Measurements from ENCODE around the gene LSAMP. TPM values are rescaled to one million over a fixed set of nuclear protein-coding genes. Genes with fewer than 3 reads are reported as not detected.

The LSAMP gene
- total RNA-seq, 1 experiment from 2014 or later: 0.90 TPM

DNA sequence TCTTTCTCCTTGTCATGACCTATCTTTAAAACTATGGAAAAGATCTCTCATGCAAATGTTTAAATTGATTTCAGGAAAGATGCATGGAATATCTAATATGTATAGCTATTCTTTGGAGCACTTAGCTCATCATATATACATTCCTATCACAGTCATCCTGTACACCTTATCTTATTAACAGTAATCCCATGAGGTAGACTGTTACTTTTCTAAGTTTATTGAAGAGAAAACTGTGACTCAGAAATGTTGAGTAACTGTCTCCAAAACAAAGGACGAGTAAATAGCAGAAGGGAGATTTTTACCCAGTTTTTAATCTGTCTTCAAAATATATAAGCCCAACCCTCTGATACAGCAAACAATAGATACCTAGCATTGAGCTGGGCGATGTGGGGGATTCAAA, 513.7 kb downstream of the LSAMP start:
- H4K5ac ChIP-seq (ENCODE audit: insufficient read length, low read depth, low read length): no peak overlapping the region
- no peak overlapping the region for H3K23ac ChIP-seq (ENCODE audit: insufficient read length, low read depth, low read length)
- no peak overlapping the region for H3K4me2 ChIP-seq (ENCODE audit: insufficient read depth, insufficient read length, low read length)
- no peaks in the 10 kb centered on the region for H4K20me1 ChIP-seq (ENCODE audit: control insufficient read depth, insufficient read depth, insufficient read length)
- WGBS (ENCODE audit: extremely low coverage, insufficient read length, low lambda C conversion rate): no CpG with 5 or more reads among the region's 2 CpGs
- TF ChIP-seq, protein P1, sequence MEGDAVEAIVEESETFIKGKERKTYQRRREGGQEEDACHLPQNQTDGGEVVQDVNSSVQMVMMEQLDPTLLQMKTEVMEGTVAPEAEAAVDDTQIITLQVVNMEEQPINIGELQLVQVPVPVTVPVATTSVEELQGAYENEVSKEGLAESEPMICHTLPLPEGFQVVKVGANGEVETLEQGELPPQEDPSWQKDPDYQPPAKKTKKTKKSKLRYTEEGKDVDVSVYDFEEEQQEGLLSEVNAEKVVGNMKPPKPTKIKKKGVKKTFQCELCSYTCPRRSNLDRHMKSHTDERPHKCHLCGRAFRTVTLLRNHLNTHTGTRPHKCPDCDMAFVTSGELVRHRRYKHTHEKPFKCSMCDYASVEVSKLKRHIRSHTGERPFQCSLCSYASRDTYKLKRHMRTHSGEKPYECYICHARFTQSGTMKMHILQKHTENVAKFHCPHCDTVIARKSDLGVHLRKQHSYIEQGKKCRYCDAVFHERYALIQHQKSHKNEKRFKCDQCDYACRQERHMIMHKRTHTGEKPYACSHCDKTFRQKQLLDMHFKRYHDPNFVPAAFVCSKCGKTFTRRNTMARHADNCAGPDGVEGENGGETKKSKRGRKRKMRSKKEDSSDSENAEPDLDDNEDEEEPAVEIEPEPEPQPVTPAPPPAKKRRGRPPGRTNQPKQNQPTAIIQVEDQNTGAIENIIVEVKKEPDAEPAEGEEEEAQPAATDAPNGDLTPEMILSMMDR (conservative IDR thresholded peaks at IDR 0.05): no peak
- H2BK120ac ChIP-seq (ENCODE audit: low read depth, low read length, poor library complexity, severe bottlenecking): no peak overlapping the region
- no peak overlapping the region for H2BK20ac ChIP-seq (ENCODE audit: low read depth, low read length, poor library complexity, severe bottlenecking)
- DNase-seq: no peak
- no peak overlapping the region for H4K8ac ChIP-seq (replicated peaks; ENCODE audit: insufficient read length, low read depth, low read length)
- no peak overlapping the region for H3K18ac ChIP-seq (ENCODE audit: insufficient read length, low read depth, low read length)
- Mint-ChIP-seq H3K4me1 (peaks cover 4 to 12% of the 10 kb centered on the region in 2 experiments; a peak in 3 of 4 replicates), H3K27ac (no peak overlapping the region), H3K36me3 (ENCODE audit: insufficient read depth in 1 of 3, low read depth in 3 of 3) (no peaks in the 10 kb centered on the region), H3K9me3 (no peaks in the 10 kb centered on the region), H3K4me3 (no peak overlapping the region), H3K27me3 (ENCODE audit: low read depth) (no peaks in the 10 kb centered on the region)
- H3K56ac ChIP-seq (ENCODE audit: insufficient read length, low read depth, low read length): no peak overlapping the region
- H3K9ac ChIP-seq (ENCODE audit: extremely low read depth, insufficient read length, low read length): no peak overlapping the region
- H2BK5ac ChIP-seq (ENCODE audit: insufficient read length, low read length): no peak overlapping the region
- H2BK15ac ChIP-seq (ENCODE audit: low read depth, low read length): no peak overlapping the region
- no peak overlapping the region for H3K27ac ChIP-seq (ENCODE audit: insufficient read length, low read depth, low read length)
- H3K23me2 ChIP-seq (ENCODE audit: insufficient read length, low read depth, low read length, poor library complexity, severe bottlenecking): no peaks in the 10 kb centered on the region
- H3K9me3 ChIP-seq (ENCODE audit: control insufficient read depth, low read depth, low read length): no peaks in the 10 kb centered on the region
- H3K79me2 ChIP-seq (ENCODE audit: insufficient read depth, low read length): no peaks in the 10 kb centered on the region
- no peak overlapping the region for H3K4ac ChIP-seq (ENCODE audit: low read depth, low read length)
- no peak overlapping the region for H4K91ac ChIP-seq (ENCODE audit: insufficient read length, low read depth, low read length)
- no peak overlapping the region for H3K14ac ChIP-seq (ENCODE audit: insufficient read depth, low read length)
- no peak overlapping the region for H2AFZ ChIP-seq (ENCODE audit: low read length)
- no peak overlapping the region for H2BK12ac ChIP-seq (ENCODE audit: insufficient read length, low read depth, low read length)
- H3T11ph ChIP-seq (ENCODE audit: low read length): no peak overlapping the region
- H2AK5ac ChIP-seq (ENCODE audit: insufficient read length, low read length): no peak overlapping the region
- no peaks in the 10 kb centered on the region for H3K27me3 ChIP-seq (ENCODE audit: insufficient read depth, low read length)
- H3K79me1 ChIP-seq (ENCODE audit: insufficient read depth, low read depth, low read length, poor library complexity, severe bottlenecking): no peaks in the 10 kb centered on the region
- H3K4me1 ChIP-seq (ENCODE audit: insufficient read depth, low read length): no peaks in the 10 kb centered on the region
